Nucleus accumbens (tissue), 56 donors: ENCODE results near the gene MIAT.

Experiments used
- DNase-seq, 56 donors: peaks; one replicate each; lab custom pipeline; 2025; lab: John Stamatoyannopoulos, UW

MIAT gene

GRCh38 chr22:26718905-26719304, 61.5 kb downstream of the MIAT start:
- no peak for DNase-seq

GRCh38 chr22:26722159-26722558, 64.8 kb downstream of the MIAT start:
- no peak for DNase-seq

- no peak for DNase-seq
These were observed 67.0 kb downstream of the MIAT start for GRCh38 chr22:26724414-26724813.

- no peak for DNase-seq
These were observed 67.8 kb downstream of the MIAT start for GRCh38 chr22:26725012-26725676.
